Activated CD8-positive, alpha-beta T cell treated with anti-CD3 and anti-CD28 coated beads, Interleukin-2, amount 10 ng/mL, durations not matched to agents 7 days and 5 days (primary cell): ENCODE results near the gene BSX. TPM values are rescaled to one million over a fixed set of nuclear protein-coding genes. Genes with fewer than 3 reads are reported as not detected.

Experiments
- ATAC-seq: fragments of 150-1000 bp; cut with Tn5 transposase; one replicate; pipeline ENCODE4 v1.10.0; 2021; ENCODE audit warnings: moderate library complexity
- CTCF ChIA-PET: fragments of 350-600 bp; sonication (Branson Sonifier 250); formaldehyde crosslinking; loops from one replicate; lab custom pipeline; 2021; ENCODE audit warnings: antibody characterized with exemption; lab: Charles Lee
- POLR2A ChIA-PET: fragments of 350-600 bp; sonication (Branson Sonifier 250); formaldehyde crosslinking; loops from one replicate; lab custom pipeline; 2021; ENCODE audit warnings: antibody characterized with exemption; lab: Charles Lee
- DNase-seq: peaks from one replicate; pipeline ENCODE4 v3.0.0-alpha.2; 2020
- H3K27ac Mint-ChIP-seq: one replicate; pipeline ENCODE4 v1.8.0; 2021; ENCODE audit warnings: mild to moderate bottlenecking, mixed read lengths
- H3K27me3 Mint-ChIP-seq: one replicate; pipeline ENCODE4 v1.8.0; 2021; ENCODE audit warnings: low read depth, mixed read lengths
- H3K36me3 Mint-ChIP-seq: one replicate; pipeline ENCODE4 v1.8.0; 2021; ENCODE audit warnings: low read depth, mixed read lengths
- H3K4me1 Mint-ChIP-seq: one replicate; pipeline ENCODE4 v1.8.0; 2021; ENCODE audit warnings: low read depth, mixed read lengths
- H3K4me3 Mint-ChIP-seq: one replicate; pipeline ENCODE4 v1.8.0; 2021; ENCODE audit warnings: mild to moderate bottlenecking, mixed read lengths
- H3K9me3 Mint-ChIP-seq: one replicate; pipeline ENCODE4 v1.8.0; 2022; ENCODE audit warnings: mixed read lengths; ENCODE audit not compliant: insufficient read depth
- total RNA-seq, 2 experiments: library from RNA; stranded (reverse); gene quantifications; one replicate each; pipeline ENCODE4 v1.2.3, GENCODE V29; 2021

BSX gene
- total RNA-seq, 2 experiments from 2014 or later = not detected

- no peak overlapping the region for H3K4me3 Mint-ChIP-seq
- ATAC-seq = no peak
- H3K4me1 Mint-ChIP-seq = no peaks in the 10 kb centered on the region
- CTCF ChIA-PET = interaction anchor here (1.0 to 1.3 kb wide), 2 partner anchors 75 to 323 kb away, joined by 3 read pairs; no protein-coding TSS in a partner anchor
- no peak overlapping the region for H3K27ac Mint-ChIP-seq
- H3K36me3 Mint-ChIP-seq = no peaks in the 10 kb centered on the region
- H3K9me3 Mint-ChIP-seq = no peaks in the 10 kb centered on the region
- DNase-seq = no peak
- no peaks in the 10 kb centered on the region for H3K27me3 Mint-ChIP-seq
- POLR2A ChIA-PET = no interaction called here
These were observed 43.1 kb downstream of the BSX start for GRCh38 chr11:122938557-122938956.

- ChIA-PET POLR2A (no interaction called here), CTCF (interaction anchor here (1.3 kb wide), 1 partner anchor 323 kb away, joined by 3 read pairs; no protein-coding TSS in a partner anchor)
- no peaks in the 10 kb centered on the region for H3K36me3 Mint-ChIP-seq
- no peak overlapping the region for H3K27ac Mint-ChIP-seq
- H3K9me3 Mint-ChIP-seq = no peaks in the 10 kb centered on the region
- H3K27me3 Mint-ChIP-seq = no peaks in the 10 kb centered on the region
- H3K4me1 Mint-ChIP-seq = no peaks in the 10 kb centered on the region
- DNase-seq = no peak
- ATAC-seq = no peak
- H3K4me3 Mint-ChIP-seq = no peak overlapping the region
These were observed 43.7 kb downstream of the BSX start for GRCh38 chr11:122937983-122938382.

GRCh38 chr11:122933416-122933815 lies 48.2 kb downstream of the BSX start:
- Mint-ChIP-seq H3K27me3 (no peaks in the 10 kb centered on the region), H3K27ac (no peak overlapping the region), H3K4me1 (no peaks in the 10 kb centered on the region), H3K36me3 (no peaks in the 10 kb centered on the region), H3K4me3 (no peak overlapping the region), H3K9me3 (no peaks in the 10 kb centered on the region)
- CTCF ChIA-PET = interaction anchor here (0.8 to 1.4 kb wide), 3 partner anchors 16 to 89 kb away, joined by 3 to 5 read pairs (median 3); no protein-coding TSS in a partner anchor
- DNase-seq (no peak), ATAC-seq (no peak)
- POLR2A ChIA-PET = no interaction called here

GRCh38 chr11:122931510-122931909 lies 50.1 kb downstream of the BSX start:
- H3K36me3 Mint-ChIP-seq = no peaks in the 10 kb centered on the region

More at GRCh38 chr11:122931510-122931909, 50.1 kb downstream of the BSX start:
- Mint-ChIP-seq H3K4me3 (no peak overlapping the region), H3K9me3 (no peaks in the 10 kb centered on the region), H3K4me1 (no peaks in the 10 kb centered on the region), H3K27me3 (no peaks in the 10 kb centered on the region), H3K27ac (no peak overlapping the region)
- ChIA-PET POLR2A (no interaction called here), CTCF (no interaction called here)
- DNase-seq (no peak), ATAC-seq (no peak)

Other genes starting within 250 kb of the BSX start
- 1 to 10 TPM; 8.0 TPM for gene CRTAM, start 143.3 kb downstream of the BSX start, total RNA-seq
- gene JHY, start 99.1 kb downstream of the BSX start, total RNA-seq = 1 to 10 TPM; 1.5 to 1.6 TPM
- gene HSPA8, start 80.3 kb upstream of the BSX start, total RNA-seq = 1,000 to 10,000 TPM; 2,408 to 2,413 TPM
- gene CLMP, start 213.4 kb upstream of the BSX start, total RNA-seq = under 1 TPM; 0.29 TPM